ENCODE results near the gene SUMO4.

SUMO4 gene

DNA sequence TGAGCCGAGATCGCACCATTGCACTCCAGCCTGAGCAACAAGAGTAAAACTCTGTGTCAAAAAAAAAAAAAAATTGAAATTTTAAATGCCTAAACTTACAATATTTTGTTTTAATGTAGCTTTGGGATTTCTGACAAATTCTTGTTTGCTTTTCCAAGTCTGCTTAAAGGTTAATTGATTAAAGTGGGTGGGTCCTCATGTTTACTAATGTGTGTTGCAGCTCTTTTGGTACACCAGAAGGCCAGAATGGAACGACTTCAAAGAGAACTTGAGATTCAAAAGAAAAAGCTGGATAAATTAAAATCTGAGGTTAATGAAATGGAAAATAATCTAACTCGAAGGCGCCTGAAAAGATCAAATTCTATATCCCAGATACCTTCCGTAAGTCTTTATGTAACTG lies 2.7 kb upstream of the SUMO4 start:
- Mint-ChIP-seq H3K9me3 (no peaks in the 10 kb centered on the region), H3K4me1 (ENCODE audit: low read depth in 2 of 2) (peaks cover 16 to 31% of the 10 kb centered on the region in 2 donors), H3K36me3 (ENCODE audit: insufficient read depth) (peaks cover 51% of the 10 kb centered on the region), H3K27me3 (no peaks in the 10 kb centered on the region), H3K4me3 (no peak overlapping the region), H3K27ac (peak overlapping the region in 1 of 2 donors; percentile 35)
- ATAC-seq (replicated peaks) (no peak), DNase-seq (no peak)

DNA sequence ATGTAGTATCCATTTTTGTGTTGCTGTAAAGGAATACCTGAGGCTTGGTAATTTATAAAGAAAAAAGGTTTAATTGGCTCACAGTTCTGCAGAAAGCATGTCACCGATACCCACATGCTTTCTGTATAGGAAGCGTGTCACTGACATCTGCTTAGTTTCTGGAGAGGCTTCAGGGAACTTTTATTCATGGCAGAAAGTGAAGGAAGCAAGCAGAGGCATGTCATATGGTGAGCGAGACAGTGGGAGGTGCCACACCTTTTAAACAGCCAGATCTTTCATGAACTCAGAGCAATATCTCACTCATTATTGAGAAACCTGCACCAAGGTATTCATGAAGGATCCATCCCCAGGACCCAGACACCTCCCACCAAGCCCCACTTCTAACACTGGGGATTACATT lies 3.5 kb downstream of the SUMO4 start:
- Mint-ChIP-seq H3K36me3 (ENCODE audit: insufficient read depth) (peaks cover 44% of the 10 kb centered on the region), H3K27ac (no peak overlapping the region), H3K9me3 (no peaks in the 10 kb centered on the region), H3K4me1 (ENCODE audit: low read depth in 2 of 2) (peaks cover 4 to 5% of the 10 kb centered on the region in 2 donors), H3K4me3 (no peak overlapping the region), H3K27me3 (no peaks in the 10 kb centered on the region)
- DNase-seq = no peak
- no peak for ATAC-seq (replicated peaks)

- Mint-ChIP-seq H3K27me3 (no peaks in the 10 kb centered on the region), H3K9me3 (no peaks in the 10 kb centered on the region), H3K4me1 (ENCODE audit: low read depth in 2 of 2) (peaks cover 4 to 5% of the 10 kb centered on the region in 2 donors), H3K27ac (peak overlapping the region; percentile 32 to 60), H3K36me3 (ENCODE audit: insufficient read depth) (peaks cover 40% of the 10 kb centered on the region), H3K4me3 (no peak overlapping the region)
- no peak for ATAC-seq (replicated peaks)
- DNase-seq = no peak
Measured at GRCh38 chr6:149405823-149406765, 6.0 kb downstream of the SUMO4 start.

DNA sequence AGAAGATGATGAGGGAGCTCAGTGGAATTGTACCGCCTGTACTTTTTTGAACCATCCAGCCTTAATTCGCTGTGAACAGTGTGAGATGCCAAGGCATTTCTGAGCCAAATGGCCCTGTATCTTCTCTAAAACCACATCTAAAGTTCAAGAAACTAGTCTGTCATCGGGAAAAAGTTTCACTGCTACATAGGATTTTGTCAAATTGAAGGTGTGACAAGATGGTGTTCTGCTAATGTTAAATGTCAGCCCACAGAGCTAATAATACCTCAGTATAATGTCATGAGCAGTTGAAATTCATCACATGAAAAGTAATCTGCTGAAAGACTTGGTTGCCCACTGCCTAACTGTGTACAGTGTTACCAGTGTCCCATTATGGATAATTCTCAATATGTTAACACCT lies 9.6 kb downstream of the SUMO4 start:
- peaks cover 17% of the 10 kb centered on the region for H3K36me3 Mint-ChIP-seq (ENCODE audit: insufficient read depth)
- H3K4me1 Mint-ChIP-seq (ENCODE audit: low read depth in 2 of 2) = peaks cover 4 to 5% of the 10 kb centered on the region in 2 donors
- H3K27ac Mint-ChIP-seq = no peak overlapping the region
- no peak for ATAC-seq (replicated peaks)
- H3K9me3 Mint-ChIP-seq = no peaks in the 10 kb centered on the region
- H3K4me3 Mint-ChIP-seq = no peak overlapping the region
- DNase-seq = no peak
- no peaks in the 10 kb centered on the region for H3K27me3 Mint-ChIP-seq

DNA sequence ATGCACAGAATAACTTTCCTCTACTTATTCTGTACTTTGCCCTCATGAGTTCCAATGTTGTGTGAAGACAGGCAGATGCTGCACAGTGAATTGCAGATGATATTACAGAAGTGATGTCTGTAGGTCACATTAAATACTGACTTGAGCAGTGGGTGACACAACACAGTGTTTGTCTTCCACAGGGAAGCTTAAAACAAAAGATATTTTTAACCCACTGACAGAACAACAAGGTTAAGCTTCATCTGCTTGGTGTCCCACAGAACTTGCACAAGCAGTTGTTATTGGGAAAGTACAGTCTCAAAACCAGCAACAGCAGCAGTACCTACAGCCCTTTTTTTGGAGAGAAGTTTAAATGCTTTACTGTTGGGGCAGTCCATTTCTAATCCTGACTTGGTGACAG lies 10.5 kb downstream of the SUMO4 start:
- Mint-ChIP-seq H3K9me3 (no peaks in the 10 kb centered on the region), H3K36me3 (ENCODE audit: insufficient read depth) (peaks cover 17% of the 10 kb centered on the region), H3K4me3 (no peak overlapping the region), H3K27ac (peak overlapping the region in 1 of 2 donors; percentile 67), H3K27me3 (no peaks in the 10 kb centered on the region), H3K4me1 (ENCODE audit: low read depth in 2 of 2) (peaks cover under 1% of the 10 kb centered on the region in 2 donors)
- ATAC-seq (replicated peaks) (no peak), DNase-seq (no peak)

- H3K27me3 Mint-ChIP-seq = no peaks in the 10 kb centered on the region
- H3K4me3 Mint-ChIP-seq = no peak overlapping the region
- H3K9me3 Mint-ChIP-seq = no peaks in the 10 kb centered on the region
- H3K4me1 Mint-ChIP-seq (ENCODE audit: low read depth in 2 of 2) = no peaks in the 10 kb centered on the region
- H3K27ac Mint-ChIP-seq = no peak overlapping the region
- DNase-seq (no peak), ATAC-seq (replicated peaks) (no peak)
- H3K36me3 Mint-ChIP-seq (ENCODE audit: insufficient read depth) = peaks cover 6% of the 10 kb centered on the region
Measured at GRCh38 chr6:149414009-149414408, 13.9 kb downstream of the SUMO4 start.

DNA sequence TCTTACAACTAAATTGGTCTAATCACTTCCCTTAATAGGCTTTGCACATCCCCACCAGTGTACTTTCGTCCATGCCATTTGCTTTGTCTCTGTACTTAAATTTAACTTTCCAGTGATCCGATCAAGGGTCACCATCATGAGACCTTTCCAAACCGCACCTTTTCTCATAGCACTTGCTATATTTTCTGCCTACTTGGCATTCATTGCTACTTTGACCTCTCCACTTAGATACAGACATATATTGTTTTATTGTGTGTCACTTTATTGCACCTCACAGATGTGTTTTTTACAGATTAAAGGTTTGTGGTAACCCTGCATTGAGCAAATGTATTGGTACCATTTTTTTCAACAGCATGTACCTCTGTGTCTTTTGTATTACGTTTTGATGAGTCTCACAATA lies 14.8 kb downstream of the SUMO4 start:
- Mint-ChIP-seq H3K36me3 (ENCODE audit: insufficient read depth) (peaks cover 6% of the 10 kb centered on the region), H3K4me1 (ENCODE audit: low read depth in 2 of 2) (no peaks in the 10 kb centered on the region), H3K27ac (no peak overlapping the region), H3K4me3 (no peak overlapping the region), H3K27me3 (no peaks in the 10 kb centered on the region), H3K9me3 (no peaks in the 10 kb centered on the region)
- ATAC-seq (replicated peaks) = no peak
- no peak for DNase-seq

DNA sequence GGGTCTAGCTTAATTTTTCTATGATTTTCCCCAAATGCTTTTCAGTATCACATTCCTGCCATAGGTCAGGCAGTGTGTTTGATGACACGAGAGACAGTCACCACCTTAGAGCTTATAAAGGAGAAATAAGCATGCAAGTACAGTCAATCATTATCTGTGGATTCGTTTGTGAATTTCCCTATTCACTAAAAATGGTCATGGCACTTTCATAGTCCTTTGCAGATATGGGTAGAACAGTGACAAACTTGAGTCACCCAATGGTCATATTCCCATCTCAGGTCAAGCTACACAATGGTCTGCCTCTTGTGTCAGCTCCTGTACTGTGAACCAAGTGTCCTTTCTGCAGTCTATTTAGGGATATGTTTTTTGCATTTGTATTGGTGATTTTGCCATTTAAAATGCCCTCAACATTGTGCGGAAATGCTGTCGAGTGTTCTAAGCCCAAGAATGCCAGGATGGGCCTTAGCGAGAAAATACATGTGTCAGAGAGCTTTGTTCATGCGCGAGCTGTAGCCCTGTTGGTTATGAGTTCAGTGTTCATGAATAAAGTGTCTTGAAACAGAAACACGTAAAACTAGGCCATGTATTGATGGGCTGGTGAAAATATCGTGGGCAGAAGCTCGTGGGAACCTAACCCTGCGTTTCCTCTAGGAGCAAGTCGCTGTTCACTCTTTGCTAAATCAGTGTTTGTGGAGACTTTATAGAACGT lies 19.8 kb downstream of the SUMO4 start:
- H3K27ac Mint-ChIP-seq = no peak overlapping the region
- no peaks in the 10 kb centered on the region for H3K4me1 Mint-ChIP-seq (ENCODE audit: low read depth in 2 of 2)
- H3K27me3 Mint-ChIP-seq = peaks cover 6 to 18% of the 10 kb centered on the region in 2 donors
- no peaks in the 10 kb centered on the region for H3K36me3 Mint-ChIP-seq (ENCODE audit: insufficient read depth)
- no peak overlapping the region for H3K4me3 Mint-ChIP-seq
- H3K9me3 Mint-ChIP-seq = no peaks in the 10 kb centered on the region
- ATAC-seq (replicated peaks) = no peak
- no peak for DNase-seq

DNA sequence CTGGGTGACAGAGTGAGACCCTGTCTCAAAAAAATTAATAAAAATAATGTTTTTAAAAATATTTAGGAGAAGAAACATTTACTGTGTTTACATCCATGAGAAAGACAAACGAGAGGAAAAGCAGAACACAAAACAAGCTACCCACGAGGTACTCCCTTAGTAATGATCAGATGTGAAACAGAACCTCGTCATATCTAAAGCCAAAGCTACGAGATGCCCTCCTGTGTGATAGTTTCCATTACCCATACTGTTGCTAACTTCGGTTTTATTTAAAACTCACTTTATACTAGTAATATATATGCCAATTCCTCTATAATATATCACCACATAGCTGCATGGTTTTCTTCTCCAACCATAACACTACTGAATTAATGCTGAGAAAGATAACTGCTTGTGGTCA lies 21.1 kb downstream of the SUMO4 start:
- Mint-ChIP-seq H3K9me3 (no peaks in the 10 kb centered on the region), H3K36me3 (ENCODE audit: insufficient read depth) (no peaks in the 10 kb centered on the region), H3K27me3 (peaks cover 6 to 28% of the 10 kb centered on the region in 2 donors), H3K4me1 (ENCODE audit: low read depth in 2 of 2) (no peaks in the 10 kb centered on the region), H3K4me3 (no peak overlapping the region), H3K27ac (no peak overlapping the region)
- ATAC-seq (replicated peaks) (no peak), DNase-seq (no peak)

GRCh38 chr6:149422581-149422980 lies 22.5 kb downstream of the SUMO4 start:
- no peaks in the 10 kb centered on the region for H3K9me3 Mint-ChIP-seq
- no peak overlapping the region for H3K27ac Mint-ChIP-seq
- no peaks in the 10 kb centered on the region for H3K4me1 Mint-ChIP-seq (ENCODE audit: low read depth in 2 of 2)
- peaks cover 6 to 28% of the 10 kb centered on the region in 2 donors for H3K27me3 Mint-ChIP-seq
- no peak overlapping the region for H3K4me3 Mint-ChIP-seq
- DNase-seq = no peak
- H3K36me3 Mint-ChIP-seq (ENCODE audit: insufficient read depth) = no peaks in the 10 kb centered on the region
- ATAC-seq (replicated peaks) = no peak

DNA sequence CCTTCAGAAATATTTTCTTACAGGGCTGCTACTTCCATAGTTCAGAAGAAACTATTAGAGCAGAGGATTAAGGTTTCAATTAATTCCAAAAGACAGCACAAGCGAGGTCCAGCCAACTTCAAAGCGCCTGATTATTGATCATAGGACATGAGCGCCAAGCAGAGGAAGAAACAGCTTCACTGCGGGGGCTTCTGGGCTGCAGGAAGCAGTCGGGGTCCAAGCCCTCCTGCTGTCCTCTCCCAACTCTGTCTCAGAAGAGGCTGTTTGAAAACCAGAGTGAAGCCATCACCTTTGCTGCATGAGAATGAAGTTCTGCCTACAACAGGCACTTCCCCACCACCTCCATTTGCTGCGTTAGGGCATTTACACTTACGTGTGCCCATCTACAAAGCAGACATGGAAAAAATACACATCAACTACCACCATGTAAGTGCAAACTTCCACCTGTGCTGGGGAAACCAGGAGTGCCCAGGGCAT lies 23.9 kb downstream of the SUMO4 start:
- peaks cover 0 to 2% of the 10 kb centered on the region in 2 donors for H3K4me1 Mint-ChIP-seq (ENCODE audit: low read depth in 2 of 2)
- no peak overlapping the region for H3K4me3 Mint-ChIP-seq
- H3K27ac Mint-ChIP-seq = peak overlapping the region; percentile 30 to 77
- DNase-seq = no peak
- peaks cover 6 to 28% of the 10 kb centered on the region in 2 donors for H3K27me3 Mint-ChIP-seq
- no peaks in the 10 kb centered on the region for H3K9me3 Mint-ChIP-seq
- H3K36me3 Mint-ChIP-seq (ENCODE audit: insufficient read depth) = no peaks in the 10 kb centered on the region
- ATAC-seq (replicated peaks) = no peak

GRCh38 chr6:149425224-149425623 lies 25.2 kb downstream of the SUMO4 start:
- peaks cover 0 to 2% of the 10 kb centered on the region in 2 donors for H3K4me1 Mint-ChIP-seq (ENCODE audit: low read depth in 2 of 2)
- no peaks in the 10 kb centered on the region for H3K9me3 Mint-ChIP-seq
- DNase-seq = no peak
- H3K36me3 Mint-ChIP-seq (ENCODE audit: insufficient read depth) = no peaks in the 10 kb centered on the region
- no peak overlapping the region for H3K4me3 Mint-ChIP-seq
- H3K27ac Mint-ChIP-seq = peak overlapping the region in 1 of 2 donors; percentile 8
- peaks cover 6 to 28% of the 10 kb centered on the region in 2 donors for H3K27me3 Mint-ChIP-seq
- ATAC-seq (replicated peaks) = no peak

DNA sequence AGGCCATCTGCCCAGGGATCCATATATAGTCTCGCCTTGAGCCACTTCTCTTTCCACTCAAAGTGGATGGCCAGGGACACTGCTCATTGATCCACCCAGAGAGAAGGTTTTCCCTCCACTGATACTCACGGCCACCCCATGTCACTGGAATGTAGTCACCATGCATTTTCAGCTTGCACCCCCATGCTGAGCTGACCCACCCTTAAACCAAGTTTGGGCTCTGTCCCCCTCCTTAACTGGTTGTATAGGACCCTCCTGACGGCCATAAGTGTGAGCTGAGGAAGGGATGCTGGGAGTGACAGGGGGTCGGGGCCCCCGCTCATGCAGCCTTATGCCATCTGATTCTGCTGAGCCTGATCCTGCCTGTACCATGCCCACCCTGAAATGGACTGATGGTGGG lies 25.7 kb downstream of the SUMO4 start:
- Mint-ChIP-seq H3K36me3 (ENCODE audit: insufficient read depth) (no peaks in the 10 kb centered on the region), H3K27ac (peak overlapping the region in 1 of 2 donors; percentile 8), H3K4me1 (ENCODE audit: low read depth in 2 of 2) (peaks cover 0 to 2% of the 10 kb centered on the region in 2 donors), H3K9me3 (no peaks in the 10 kb centered on the region), H3K4me3 (no peak overlapping the region), H3K27me3 (peaks cover 6 to 28% of the 10 kb centered on the region in 2 donors)
- DNase-seq (no peak), ATAC-seq (replicated peaks) (no peak)
